Measurements from ENCODE around the gene NEK10.

DNA sequence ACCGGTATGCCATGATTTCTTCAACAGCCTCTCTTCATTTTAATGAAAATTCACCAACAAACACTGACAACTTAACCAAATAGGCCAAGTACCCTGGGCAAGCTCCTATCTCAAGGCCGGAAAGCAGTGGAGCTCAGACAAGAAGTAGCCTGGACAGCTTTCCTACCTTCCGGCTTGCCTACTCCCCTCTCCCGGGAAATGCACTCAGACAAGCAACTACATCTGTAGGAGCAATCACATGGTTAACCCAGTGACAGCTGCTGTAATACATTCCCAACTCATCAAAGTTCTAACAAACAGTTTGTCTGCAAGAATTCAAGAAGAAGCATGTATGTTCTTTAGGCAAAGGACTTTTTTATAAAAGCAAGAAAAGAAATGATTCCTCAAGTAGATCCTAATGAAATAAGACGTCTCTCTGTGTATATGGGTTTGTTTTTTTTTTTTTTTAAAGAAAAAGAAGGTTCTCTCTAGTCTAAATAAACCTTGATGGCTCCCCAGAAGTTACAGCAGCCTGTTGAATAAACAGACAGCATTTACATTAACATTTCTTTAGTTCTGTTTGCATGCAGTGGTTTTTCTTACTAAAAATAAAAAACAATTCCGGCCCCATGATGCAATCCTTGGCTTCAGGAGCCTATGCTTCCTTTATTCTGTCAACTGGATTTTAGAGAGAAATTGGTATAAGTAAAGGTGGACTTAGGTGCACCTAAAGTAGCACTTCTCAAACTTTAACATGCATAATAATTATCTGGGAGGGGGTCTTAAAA, 278.7 kb downstream of the NEK10 start:
- no peak for TF ChIP-seq CTCF (IDR thresholded peaks at IDR 0.05; ENCODE audit: low read depth, low read length)
- no peak for TF ChIP-seq MYC (IDR thresholded peaks at IDR 0.05; ENCODE audit: low read depth, low read length)
